ENCODE data around the gene HNRNPLL. TPM values are rescaled to one million over a fixed set of nuclear protein-coding genes. Genes with fewer than 3 reads are reported as not detected.

Gene HNRNPLL
- polyA plus RNA-seq, 1 experiment = 26.6 TPM

DNA sequence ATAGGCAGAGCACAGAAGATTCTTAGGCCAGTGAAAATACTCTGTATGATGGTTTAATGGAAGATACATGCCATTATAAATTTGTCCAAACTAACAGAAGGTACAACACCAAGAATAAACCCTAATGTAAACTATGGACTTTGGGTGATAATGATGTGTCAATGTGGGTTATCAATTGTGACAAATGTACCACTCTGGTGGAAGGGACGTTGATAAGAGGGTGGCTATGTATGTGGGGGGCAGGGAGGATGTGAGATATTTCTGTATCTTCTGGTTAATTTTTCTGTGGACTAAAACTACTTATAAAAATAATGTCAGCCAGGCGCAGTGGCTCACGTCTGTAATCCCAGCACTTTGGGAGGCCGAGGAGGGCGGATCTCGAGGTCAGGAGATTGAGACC lies 86.2 kb downstream of the HNRNPLL start:
- ChIA-PET CTCF (no interaction called here), POLR2A (no interaction called here)
- Histone ChIP-seq H3K27me3 (ENCODE audit: control insufficient read depth, insufficient read depth, low read length) (peaks cover 8% of the 10 kb centered on the region), H3K36me3 (ENCODE audit: control insufficient read depth, insufficient read depth, low read length) (no peaks in the 10 kb centered on the region), H3K4me3 (ENCODE audit: low read depth, low read length) (no peak overlapping the region)
- TF ChIP-seq, protein P1, sequence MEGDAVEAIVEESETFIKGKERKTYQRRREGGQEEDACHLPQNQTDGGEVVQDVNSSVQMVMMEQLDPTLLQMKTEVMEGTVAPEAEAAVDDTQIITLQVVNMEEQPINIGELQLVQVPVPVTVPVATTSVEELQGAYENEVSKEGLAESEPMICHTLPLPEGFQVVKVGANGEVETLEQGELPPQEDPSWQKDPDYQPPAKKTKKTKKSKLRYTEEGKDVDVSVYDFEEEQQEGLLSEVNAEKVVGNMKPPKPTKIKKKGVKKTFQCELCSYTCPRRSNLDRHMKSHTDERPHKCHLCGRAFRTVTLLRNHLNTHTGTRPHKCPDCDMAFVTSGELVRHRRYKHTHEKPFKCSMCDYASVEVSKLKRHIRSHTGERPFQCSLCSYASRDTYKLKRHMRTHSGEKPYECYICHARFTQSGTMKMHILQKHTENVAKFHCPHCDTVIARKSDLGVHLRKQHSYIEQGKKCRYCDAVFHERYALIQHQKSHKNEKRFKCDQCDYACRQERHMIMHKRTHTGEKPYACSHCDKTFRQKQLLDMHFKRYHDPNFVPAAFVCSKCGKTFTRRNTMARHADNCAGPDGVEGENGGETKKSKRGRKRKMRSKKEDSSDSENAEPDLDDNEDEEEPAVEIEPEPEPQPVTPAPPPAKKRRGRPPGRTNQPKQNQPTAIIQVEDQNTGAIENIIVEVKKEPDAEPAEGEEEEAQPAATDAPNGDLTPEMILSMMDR (IDR thresholded peaks at IDR 0.05; ENCODE audit: insufficient read depth, low read depth, low read length) = no peak
- no peak for DNase-seq (ENCODE audit: low read depth)

DNA sequence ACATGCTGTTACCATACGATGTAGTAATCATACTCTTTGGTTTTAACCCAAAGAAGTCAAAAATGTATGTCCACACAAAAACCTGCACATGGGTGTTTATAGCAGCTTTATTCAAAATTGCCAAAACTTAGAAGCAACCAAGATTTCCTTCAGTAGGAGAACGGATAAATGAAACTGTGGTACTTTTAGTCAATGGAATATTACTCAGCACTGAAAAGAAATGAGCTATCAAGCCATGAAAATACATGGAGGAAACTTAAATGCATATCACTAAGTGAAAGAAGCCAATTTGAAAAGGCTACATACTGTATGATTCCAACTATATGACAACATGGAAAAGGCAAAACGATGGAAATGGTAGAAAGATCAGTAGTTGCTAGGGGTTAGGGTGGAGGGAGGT lies 86.6 kb downstream of the HNRNPLL start:
- Histone ChIP-seq H3K27me3 (ENCODE audit: control insufficient read depth, insufficient read depth, low read length) (peaks cover 4% of the 10 kb centered on the region), H3K36me3 (ENCODE audit: control insufficient read depth, insufficient read depth, low read length) (no peaks in the 10 kb centered on the region), H3K4me3 (ENCODE audit: low read depth, low read length) (no peak overlapping the region)
- DNase-seq (ENCODE audit: low read depth) = no peak
- TF ChIP-seq, protein P1 (IDR thresholded peaks at IDR 0.05; ENCODE audit: insufficient read depth, low read depth, low read length) = no peak
- ChIA-PET POLR2A (no interaction called here), CTCF (interaction anchor here (0.6 kb wide), 1 partner anchor 20 kb away, joined by 3 read pairs; no protein-coding TSS in a partner anchor)

DNA sequence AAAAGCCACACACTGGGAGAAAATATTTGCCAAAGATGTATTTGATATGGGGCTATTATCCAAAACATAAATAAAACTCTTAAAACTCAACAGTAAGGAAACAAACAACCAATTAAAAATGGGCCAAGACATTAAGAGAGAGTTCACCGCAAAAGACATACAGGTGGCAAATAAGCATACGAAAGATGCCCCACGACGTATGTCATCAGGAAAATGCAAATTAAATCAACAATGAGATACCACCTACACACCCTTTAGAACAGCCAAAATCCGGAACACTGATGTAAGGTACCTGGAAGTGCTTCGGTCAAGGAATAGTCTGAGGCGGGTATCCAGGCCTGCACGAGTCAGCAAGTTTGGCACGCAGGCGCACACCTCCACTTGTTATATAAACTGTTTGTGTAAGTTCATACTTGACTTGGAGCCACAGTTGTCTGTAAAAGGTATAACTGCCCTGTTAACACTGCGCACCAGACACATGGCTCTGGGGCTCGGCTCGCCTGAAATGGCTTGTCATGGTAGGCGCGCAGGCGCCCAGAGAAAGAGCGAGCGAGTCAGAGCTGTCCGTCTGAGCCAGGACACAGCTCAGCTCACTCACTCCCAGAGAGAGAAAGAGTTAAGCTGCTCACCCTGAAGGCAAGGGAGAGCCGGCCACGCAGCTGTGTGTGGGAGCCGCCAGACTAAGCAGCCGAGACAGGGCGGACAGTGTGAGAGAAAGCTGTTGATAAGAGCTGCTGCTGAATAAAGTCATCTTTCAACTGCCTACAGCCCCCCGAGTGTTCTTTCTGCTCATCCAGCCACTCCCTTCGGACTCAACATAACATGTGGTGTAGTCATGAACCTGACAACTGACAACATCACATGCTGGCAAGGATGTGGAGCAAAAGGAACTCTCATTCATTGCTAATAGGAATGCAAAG lies 87.3 kb downstream of the HNRNPLL start:
- H3K36me3 ChIP-seq (ENCODE audit: control insufficient read depth, insufficient read depth, low read length) = no peaks in the 10 kb centered on the region
- POLR2A ChIA-PET = no interaction called here
- no peak for DNase-seq (ENCODE audit: low read depth)
- CTCF ChIA-PET = interaction anchor here (0.6 kb wide), 1 partner anchor 20 kb away, joined by 3 read pairs; no protein-coding TSS in a partner anchor
- peaks cover 4% of the 10 kb centered on the region for H3K27me3 ChIP-seq (ENCODE audit: control insufficient read depth, insufficient read depth, low read length)
- no peak overlapping the region for H3K4me3 ChIP-seq (ENCODE audit: low read depth, low read length)
- TF ChIP-seq, protein P1 (IDR thresholded peaks at IDR 0.05; ENCODE audit: insufficient read depth, low read depth, low read length) = no peak

DNA sequence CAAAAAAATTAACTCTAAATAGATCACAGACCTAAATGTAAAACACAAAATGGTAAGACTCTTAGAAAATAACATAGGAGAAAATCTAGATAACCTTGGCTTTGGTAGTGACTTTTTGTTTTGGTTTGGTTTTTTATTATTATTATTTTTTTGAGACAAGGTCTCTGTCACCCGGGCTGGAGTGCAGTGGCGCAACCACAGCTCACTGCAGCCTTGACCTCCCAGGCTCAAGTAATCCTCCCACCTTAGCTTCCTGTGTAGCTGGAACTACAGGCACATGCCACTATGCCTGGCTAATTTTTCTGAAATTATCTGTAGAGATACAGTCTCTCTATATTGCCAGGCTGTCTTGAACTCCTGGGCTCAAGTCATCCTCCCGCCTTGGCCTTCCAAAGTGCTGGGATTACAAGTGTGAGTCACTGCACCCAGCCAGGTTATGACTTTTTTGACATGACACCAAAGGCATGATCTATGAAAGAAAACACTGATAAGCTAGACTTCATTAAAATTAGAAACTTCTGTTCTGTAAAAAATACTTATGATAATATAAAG lies 88.0 kb downstream of the HNRNPLL start:
- Histone ChIP-seq H3K36me3 (ENCODE audit: control insufficient read depth, insufficient read depth, low read length) (no peaks in the 10 kb centered on the region), H3K27me3 (ENCODE audit: control insufficient read depth, insufficient read depth, low read length) (peaks cover 2% of the 10 kb centered on the region), H3K4me3 (ENCODE audit: low read depth, low read length) (no peak overlapping the region)
- CTCF ChIA-PET = no interaction called here
- TF ChIP-seq, protein P1 (IDR thresholded peaks at IDR 0.05; ENCODE audit: insufficient read depth, low read depth, low read length) = no peak
- POLR2A ChIA-PET = no interaction called here
- no peak for DNase-seq (ENCODE audit: low read depth)

DNA sequence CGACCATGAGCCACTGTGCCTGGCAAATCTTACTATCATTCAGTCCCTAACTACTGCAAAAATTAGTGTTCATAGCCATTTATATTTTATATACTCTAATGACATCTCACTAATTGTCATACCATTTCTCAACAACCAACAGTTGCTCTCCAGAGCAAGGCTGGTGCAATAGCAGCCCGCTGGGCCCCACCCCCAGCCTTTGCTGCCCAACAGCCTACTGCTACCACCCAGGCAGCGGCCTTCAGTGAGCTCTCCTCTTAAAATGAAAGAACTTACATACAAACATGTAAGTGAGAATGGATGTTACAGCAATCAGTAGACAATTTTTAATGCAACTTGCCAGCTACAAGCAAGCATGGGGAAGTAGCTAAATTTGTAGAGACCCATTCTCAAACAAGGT lies 90.5 kb downstream of the HNRNPLL start:
- Histone ChIP-seq H3K4me3 (ENCODE audit: low read depth, low read length) (no peak overlapping the region), H3K36me3 (ENCODE audit: control insufficient read depth, insufficient read depth, low read length) (no peaks in the 10 kb centered on the region), H3K27me3 (ENCODE audit: control insufficient read depth, insufficient read depth, low read length) (no peaks in the 10 kb centered on the region; the same call in none of the 2 replicates)
- CTCF ChIA-PET = no interaction called here
- no peak for DNase-seq (ENCODE audit: low read depth)
- POLR2A ChIA-PET = no interaction called here
- TF ChIP-seq, protein P1 (IDR thresholded peaks at IDR 0.05; ENCODE audit: insufficient read depth, low read depth, low read length) = no peak

All from BJ (cell line).